Measurements from ENCODE around the gene TMEM132A. TPM values are rescaled to one million over a fixed set of nuclear protein-coding genes. Genes with fewer than 3 reads are reported as not detected.

TMEM132A gene
- polyA plus RNA-seq, 5 donors, result 30.6 to 66.6 (median 51.3) TPM

DNA sequence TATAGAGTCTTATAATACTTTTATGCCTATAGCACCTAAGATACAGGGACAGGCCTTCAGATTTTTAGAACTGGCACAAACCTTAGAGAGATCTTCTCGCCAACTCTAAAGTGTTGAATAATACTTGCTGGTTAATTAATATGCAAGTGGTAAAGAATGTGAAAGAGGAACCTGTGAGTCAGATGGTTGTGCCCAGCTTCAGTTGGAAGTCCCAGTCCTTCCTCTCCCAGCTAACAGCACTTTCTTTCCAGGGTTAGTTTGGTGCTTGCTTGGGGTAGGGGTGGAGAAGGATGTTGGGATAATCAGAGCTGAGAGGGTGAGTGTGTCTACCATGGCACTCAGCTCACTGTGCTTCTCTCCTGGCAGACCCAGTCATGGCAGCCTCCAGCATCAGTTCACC is 4.9 kb upstream of the TMEM132A start:
- DNase-seq, result no peak

DNA sequence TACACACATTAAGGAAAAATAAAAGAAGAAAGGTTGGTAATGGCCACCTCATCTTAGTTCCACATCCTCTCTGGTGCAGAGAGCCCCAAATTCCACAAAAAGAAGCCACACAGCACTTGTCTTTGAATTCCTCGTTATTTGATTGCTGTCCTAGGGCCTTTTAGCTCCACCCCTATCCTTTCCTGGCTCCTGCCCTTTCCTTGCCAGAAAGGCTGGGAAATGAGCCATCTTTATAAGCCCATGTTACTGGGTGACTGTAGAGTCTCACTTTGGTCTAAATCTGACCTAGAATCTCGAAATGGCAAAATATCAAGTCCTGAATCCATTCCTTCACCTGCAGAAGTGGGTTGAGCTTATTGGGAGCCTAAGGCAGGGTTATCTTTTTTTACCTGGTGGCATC is 4.3 kb upstream of the TMEM132A start:
- DNase-seq, result no peak

DNA sequence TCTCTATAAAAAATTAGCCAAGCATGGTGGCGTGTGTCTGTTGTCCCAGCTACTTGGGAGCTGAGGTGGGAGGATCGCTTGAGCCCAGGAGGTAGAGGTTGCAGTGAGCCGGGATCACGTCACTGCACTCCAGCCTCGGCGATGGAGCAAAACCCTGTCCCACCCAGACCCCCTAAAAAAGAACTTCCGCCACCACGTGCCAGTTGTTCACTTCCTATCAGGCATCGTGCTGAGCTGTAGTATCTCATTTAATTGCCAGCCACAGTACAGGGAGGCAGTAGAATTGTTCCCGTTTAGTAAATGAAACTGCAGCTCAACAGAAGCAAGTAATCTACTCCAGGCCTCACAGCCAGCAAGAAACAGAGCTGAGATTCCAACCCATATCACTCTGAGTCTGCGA is 3.0 kb upstream of the TMEM132A start:
- DNase-seq, result no peak

DNA sequence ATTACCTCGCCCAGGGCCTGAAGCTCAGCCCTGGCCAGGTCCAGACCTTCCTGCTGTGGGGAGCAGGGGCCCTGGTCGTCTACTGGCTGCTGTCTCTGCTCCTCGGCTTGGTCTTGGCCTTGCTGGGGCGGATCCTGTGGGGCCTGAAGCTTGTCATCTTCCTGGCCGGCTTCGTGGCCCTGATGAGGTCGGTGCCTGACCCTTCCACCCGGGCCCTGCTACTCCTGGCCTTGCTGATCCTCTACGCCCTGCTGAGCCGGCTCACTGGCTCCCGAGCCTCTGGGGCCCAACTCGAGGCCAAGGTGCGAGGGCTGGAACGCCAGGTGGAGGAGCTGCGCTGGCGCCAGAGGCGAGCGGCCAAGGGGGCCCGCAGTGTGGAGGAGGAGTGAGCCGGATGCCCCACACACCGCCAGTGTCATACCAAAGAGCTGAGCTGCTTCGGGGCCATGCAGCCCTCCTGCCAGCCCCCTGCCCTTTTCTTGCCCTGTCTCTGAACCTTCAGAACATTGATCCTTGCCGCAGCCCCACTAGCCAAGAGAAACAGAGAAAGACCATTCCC is 2.4 kb upstream of the TMEM132A start:
- no peak for DNase-seq

DNA sequence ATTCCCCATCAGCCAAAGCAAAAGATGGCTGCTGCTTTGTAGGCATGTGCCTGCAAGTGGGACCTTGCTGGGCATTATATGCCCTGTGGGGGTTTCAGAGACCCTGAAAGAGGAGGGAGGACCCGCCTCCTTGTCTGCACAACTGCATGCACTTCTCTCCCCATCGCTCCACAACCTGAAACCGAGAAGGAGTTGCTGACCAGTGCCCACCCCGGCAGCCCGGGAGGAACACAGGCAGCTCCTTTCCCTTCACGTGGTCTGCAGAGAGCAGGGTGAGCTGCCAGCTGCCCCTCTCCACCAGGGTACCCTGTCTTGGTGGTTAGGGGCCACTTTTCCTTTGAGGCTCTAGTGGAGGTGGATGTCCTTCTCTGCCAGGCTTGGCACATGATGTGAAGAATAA is 1.4 kb upstream of the TMEM132A start:
- DNase-seq, result no peak

DNA sequence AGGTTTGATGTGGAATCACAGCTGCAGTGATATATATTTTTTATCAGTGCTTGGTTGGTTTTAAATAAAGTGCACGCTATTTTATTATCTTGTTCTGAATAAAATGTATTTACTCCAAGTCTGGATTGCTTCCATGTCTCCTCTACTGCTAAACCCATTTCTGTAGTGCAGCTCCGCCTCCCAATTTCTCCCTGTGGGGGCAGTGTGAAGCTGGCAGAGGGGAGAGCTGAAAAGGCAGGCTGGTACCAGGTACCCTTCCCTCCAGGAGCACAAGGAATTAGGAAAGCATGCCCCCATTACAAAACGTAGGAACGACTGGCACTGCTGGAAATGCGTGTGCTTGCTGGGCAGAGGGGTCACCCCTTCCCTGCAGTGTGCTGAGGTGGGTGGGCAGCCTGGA is 934 bp upstream of the TMEM132A start:
- DNase-seq, result no peak

DNA sequence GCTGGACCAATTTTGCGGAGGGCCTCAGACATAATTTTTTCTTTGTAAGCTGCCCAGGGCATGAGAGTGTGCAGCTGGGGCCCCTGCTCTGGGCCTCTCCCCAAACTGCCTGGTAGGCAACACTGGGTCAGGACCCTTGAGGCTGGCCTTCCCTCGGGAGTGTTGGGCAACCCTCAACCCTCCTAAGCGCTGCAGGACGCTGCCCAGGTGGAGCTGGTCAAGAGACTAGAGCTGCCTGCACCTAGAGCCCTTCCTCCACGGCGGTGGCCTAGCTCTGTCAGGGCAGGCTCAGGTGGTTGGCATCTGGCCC is 505 bp upstream of the TMEM132A start:
- DNase-seq, result no peak

DNA sequence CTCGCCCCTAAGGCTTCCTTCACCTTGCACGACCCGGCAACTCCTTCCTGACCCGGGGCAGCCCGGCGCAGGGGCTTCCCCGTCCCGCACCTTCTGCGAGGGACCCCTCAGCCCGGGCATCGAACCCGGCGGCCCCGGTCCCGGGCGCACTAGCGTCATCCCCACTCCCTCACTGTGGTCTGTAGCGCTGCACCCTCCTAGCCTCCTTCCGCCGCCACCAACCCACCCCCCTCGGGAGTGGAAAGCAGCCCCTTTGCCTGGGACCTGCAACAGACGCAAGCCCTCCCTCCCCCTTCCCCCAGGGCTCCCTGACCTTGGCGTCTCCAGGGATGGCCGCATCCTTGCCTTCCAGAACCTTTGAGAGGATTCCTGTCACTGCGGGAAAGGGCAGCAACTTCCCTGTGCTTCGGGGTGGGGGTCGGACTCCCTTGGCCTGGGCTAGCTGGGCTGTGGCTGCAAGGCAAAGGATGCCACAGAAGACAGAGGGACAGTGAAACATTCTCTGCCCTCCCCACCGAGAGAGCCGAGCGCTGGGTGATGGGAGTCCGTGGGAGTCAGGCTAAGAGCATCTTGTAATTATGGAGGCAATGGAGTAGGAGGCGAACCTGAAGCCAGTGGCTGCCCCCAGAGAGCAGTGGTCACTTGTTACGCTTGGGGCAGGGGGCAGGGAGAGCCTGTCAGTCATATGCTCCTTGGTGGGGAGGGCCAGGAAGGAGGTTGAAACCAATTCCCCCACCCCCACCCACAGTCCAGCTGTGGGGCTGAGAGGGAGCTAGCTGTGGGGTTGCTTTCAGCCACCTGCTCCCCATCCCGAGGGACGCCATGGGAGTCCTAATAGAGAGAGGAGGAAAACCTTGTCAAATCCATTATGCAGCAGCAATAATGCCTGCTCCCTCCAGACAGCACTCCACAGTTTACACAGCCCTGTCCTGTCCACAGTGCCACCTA is 920 bp downstream of the TMEM132A start:
- no peak for DNase-seq

DNA sequence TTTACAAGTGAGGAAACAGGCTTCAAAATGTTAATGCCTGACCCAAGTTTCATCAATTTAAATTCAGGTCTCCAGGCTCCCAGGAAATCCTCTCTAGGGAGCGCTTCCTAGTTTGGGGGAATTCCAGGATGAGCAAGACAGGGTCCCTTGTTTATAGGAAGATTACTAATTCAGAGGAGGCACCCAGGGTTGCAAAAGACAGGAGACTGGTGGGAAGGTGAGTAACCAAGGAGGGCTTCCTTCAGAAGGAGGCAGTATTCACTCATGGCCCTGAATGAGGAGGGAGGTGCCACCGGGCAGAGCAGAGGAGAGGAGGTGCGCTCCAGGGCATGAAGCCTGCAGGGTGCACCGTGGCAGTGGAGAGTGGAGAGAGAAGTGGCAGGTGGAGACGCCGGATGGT is 1.6 kb downstream of the TMEM132A start:
- no peak for DNase-seq

DNA sequence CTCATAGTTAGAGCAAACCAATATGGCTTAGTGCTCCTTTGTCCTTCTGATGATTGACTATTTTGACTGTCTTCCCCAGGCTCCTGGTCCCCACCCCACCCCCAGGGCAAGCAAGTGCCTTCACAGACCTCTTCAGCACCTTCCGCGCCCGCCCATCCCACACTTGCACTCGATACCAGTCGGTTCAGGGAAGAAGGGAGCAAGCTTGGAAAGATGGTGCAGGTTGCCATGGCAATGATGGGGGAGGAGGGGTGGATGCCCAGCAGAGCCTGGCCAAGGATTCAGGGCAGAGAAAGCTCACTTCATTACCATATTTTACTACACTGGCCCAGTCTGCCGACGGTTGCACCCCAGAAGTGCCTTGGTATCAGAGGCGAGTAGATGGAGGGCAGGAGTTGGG is 2.2 kb downstream of the TMEM132A start:
- no peak for DNase-seq

DNA sequence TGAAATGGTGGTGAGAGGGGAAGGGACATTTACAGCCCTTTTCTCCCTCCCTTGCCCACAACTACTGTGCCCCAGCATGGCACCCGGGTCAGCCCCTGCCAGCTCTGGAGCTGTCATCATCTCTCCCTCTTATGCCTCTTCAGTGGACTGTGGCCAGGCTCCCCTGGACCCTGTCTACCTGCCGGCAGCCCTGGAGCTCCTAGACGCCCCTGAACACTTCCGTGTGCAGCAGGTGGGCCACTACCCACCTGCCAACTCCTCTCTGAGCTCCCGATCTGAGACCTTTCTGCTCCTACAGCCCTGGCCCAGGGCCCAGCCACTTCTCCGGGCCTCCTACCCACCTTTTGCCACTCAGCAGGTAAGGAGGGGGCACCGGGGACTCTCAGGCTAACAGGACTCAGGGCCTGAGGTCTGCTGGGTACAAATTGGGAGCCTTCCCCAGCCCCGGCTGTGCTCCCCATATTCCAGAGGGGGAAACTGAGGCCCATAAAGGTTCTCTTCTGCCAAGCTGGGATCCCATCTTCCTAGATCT is 2.9 kb downstream of the TMEM132A start:
- no peak for DNase-seq

DNA sequence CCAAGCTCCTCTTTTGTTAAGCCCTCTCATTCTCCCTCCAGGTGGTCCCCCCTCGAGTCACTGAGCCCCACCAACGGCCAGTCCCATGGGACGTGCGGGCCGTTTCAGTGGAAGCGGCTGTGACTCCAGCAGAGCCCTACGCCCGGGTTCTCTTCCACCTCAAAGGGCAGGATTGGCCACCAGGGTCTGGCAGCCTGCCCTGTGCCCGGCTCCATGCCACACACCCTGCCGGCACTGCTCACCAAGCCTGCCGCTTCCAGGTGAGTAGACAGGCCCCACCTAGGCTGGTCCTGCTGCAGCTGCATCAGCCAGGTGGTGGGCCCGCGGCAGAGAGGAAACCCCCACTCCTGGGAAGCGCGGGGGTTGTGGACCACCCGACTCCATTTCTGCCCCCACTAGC is 3.3 kb downstream of the TMEM132A start:
- no peak for DNase-seq

DNA sequence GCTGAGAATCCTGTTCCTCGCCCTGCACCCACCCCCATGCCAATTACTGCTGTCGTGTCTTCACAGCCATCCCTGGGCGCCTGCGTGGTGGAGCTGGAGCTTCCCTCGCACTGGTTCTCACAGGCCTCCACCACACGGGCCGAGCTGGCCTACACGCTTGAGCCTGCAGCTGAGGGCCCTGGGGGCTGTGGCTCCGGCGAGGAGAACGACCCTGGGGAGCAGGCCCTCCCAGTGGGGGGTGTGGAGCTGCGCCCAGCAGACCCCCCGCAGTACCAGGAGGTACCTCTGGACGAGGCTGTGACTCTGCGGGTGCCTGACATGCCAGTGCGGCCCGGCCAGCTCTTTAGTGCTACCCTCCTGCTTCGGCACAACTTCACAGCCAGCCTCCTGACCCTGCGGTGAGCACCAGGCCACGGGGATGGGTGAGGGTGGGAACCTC is 4.3 kb downstream of the TMEM132A start:
- no peak for DNase-seq

DNA sequence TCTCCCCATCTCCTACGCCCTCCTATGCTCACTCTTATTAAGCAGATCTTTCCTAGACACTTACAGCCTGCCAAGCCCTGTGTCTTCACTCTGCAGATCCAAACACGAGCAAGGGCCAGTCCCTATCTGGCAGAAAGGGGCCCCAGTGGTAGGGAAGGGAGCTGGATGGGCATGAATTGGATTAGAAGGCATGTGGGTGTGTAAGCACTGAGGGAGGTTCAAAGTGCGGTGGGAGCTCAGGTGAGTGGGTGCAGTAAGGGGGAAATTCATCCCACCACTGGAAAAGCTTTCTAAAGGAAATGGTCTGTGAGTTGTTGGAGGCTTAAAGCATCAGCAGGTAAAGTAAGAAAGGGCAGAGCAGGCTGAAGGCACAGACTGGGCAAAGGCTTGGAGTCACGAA is 5.5 kb downstream of the TMEM132A start:
- DNase-seq, result no peak

DNA sequence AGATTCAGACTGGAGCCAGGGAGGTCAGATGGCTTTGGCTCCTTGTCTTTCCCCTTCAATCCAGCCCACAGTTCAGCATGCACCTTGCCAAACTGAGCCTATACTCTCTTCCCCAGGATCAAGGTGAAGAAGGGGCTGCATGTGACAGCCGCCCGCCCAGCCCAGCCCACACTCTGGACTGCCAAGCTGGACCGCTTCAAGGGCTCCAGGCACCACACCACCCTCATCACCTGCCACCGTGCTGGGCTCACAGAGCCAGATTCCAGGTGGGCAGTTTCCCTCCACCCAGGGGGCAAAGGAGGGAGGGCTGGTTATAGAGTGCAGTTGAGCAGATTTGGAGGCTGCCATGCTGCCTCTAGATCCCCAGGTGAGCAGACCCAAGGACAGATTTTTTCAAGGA is 6.1 kb downstream of the TMEM132A start:
- no peak for DNase-seq

DNA sequence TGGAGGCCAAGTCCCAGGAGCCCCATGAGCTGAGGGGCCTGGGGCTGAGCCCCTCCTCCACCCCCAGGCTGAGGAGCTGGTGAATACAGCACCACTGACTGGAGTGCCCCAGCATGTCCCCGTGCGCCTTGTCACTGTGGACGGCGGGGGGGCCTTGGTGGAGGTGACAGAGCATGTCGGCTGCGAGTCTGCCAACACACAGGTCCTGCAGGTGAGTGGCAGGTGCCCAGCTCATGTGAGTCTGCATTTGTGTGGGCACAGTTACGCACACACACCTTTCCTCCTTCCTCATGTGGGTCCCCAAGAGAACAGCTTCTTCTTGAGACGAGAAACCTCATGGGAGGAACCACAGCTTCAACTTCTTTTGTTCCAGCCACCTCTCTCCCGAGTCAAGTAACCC is 7.7 kb downstream of the TMEM132A start:
- no peak for DNase-seq

DNA sequence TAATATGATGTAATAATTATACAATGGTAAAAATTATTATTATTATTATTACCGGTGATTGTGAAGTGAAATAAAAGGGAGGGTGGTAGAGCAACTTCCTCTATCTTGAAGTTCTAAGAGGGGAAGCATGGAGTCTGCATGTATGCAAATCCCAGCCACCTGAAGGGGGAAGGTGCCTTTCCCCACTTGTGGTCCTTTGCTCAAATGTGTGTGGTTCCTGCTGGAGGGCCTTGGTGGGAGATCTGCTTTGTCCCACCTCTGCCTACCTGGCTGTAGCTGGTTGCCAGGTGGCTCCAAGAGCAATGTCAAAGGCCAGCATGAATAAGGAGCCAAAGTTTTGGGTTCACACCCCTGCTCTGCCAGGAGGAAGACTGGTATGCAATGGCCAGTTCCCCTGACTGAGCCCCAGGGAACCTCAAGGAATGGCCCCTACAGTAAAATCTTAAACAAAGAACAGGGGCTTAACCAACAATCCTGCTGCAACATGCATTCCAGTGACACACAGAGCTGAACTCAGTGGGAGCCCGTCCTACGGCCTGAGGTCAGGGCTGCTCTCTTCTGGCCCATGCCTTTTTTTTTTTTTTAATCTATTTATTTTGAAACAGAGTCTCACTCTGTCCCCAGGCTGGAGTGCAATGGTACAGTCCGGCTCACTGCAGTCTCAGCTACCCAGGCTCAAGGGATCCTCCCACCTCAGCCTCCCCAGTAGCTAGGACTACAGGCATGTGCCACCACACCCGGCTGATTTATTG is 8.5 kb downstream of the TMEM132A start:
- no peak for DNase-seq

DNA sequence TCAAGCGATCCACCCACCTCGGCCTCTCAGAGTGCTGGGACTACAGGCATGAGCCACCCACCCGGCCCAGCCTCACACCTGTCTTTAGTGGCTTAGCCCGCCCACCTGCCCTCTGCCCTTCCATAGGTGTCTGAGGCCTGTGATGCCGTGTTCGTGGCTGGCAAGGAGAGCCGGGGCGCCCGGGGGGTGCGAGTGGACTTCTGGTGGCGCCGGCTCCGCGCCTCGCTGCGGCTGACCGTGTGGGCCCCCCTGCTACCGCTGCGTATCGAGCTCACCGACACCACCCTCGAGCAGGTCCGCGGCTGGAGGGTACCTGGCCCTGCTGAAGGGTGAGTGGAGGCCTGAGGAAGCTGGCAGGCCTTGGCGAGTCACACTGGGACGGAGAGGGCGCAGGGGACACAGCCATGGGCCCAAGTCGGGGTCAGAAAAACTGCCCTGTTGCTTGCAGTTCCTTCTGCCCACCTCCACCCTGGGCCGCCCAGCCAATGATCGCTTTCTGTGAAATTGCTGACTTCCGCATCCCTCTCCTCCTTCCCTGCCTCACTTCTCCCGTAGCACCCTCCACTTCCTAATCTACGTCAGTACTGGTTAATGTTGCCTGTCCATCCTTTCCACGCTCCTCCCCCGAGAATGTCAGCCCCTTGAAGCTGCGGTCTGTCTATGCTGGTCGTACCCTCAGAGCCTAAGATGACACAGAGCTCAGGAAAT is 9.3 kb downstream of the TMEM132A start:
- no peak for DNase-seq

DNA sequence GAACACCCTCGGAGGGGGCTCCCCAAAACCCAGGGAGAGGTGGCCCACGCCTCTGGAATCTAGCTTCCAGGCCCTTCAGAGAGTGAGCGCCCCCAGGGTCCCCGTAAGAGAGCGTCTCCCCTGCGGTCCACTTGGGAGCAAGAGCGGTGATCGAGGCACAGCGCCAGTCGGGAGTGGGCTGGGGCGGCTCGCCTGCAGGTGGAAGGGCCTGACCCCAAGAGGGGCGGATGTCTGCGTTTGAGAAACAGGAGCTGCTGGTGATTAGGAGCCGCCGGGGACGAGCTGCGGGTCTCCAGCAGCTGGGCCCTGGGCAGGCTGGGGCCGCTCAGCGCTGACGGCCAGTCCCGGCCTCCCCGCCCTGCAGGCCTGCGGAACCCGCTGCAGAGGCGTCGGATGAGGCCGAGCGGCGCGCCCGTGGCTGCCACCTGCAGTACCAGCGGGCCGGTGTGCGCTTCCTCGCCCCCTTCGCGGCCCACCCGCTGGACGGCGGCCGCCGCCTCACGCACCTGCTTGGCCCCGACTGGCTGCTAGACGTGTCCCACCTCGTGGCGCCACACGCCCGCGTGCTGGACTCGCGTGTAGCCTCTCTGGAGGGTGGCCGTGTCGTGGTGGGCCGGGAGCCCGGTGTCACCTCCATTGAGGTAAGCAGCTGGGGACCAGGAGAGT is 10.0 kb downstream of the TMEM132A start:
- no peak for DNase-seq

DNA sequence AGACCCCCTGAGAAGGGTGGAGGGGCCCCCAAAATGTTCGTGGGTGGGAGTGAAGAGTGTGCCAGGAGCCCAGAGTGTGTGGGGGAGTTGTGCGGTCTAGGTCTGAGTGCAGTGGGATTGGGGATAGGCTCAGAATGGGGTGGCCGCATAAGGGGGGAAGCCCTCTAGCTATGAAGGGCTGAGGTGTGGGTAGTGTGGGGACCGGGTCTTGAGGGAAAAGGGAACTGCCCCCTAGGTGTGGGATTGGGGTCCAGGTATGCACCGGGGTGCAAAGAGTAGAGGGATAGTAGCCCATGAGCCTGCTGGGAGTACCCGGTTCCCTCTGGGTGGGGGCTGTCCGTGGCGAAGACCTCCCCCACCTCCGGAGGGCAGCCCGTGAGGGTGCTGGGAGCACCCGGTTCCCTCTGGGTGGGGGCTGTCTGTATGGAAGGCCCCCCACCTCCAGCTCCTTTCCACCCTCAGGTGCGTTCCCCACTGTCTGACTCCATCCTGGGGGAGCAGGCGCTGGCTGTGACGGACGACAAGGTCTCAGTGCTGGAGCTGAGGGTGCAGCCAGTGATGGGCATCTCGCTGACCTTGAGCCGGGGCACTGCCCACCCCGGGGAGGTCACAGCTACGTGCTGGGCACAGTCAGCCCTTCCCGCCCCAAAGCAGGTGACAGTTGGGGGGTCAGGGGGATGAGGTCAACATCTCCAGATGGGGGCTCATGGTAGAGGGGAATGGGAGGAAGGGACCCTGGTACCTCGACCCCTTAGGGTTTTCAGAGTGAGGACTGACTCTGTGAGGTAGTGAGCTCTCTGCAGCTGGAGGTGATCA is 10.7 kb downstream of the TMEM132A start:
- DNase-seq, result no peak

Measured in right lung (tissue), 5 donors.